CD14-positive monocyte (primary cell): Measurements from ENCODE around the gene EFEMP2. TPM values are rescaled to one million over a fixed set of nuclear protein-coding genes. Genes with fewer than 3 reads are reported as not detected.

ENCODE experiments used
- DNase-seq, 3 donors: peaks; one replicate each; pipeline ENCODE4 v3.0.0-alpha.2; 2011 to 2022
- H2AFZ ChIP-seq: 2 replicates; pipeline ENCODE4 v1.6.0; 2012; ENCODE audit warnings: mild to moderate bottlenecking, low read depth, low read length, inconsistent platforms; ENCODE audit not compliant: insufficient read depth, poor library complexity, severe bottlenecking
- H3K27ac ChIP-seq, 2 donors: 1 replicate in 1 of 2; 2 replicates in 1 of 2; pipeline ENCODE4 v1.5.1; 2012 to 2013; ENCODE audit warnings: low read length in 2 of 2, control low read depth in 1 of 2, inconsistent platforms in 1 of 2, low read depth in 1 of 2, mild to moderate bottlenecking in 1 of 2
- H3K27me3 ChIP-seq, 2 donors: one replicate each; pipeline versions ENCODE4 v1.6.0 to v1.6.1; 2011 to 2013; ENCODE audit warnings: low read length in 2 of 2; ENCODE audit not compliant: control insufficient read depth in 2 of 2, insufficient read depth in 2 of 2
- H3K36me3 ChIP-seq, 2 donors: replicated peaks in 1 of 2; 1 replicate in 1 of 2; 2 replicates in 1 of 2; pipeline versions ENCODE4 v1.5.1 to v1.6.1; 2012 to 2013; ENCODE audit warnings: low read length in 2 of 2, control low read depth in 1 of 2, inconsistent platforms in 1 of 2, mild to moderate bottlenecking in 1 of 2; ENCODE audit not compliant: insufficient read depth in 2 of 2, control insufficient read depth in 1 of 2
- H3K4me1 ChIP-seq, 2 donors: 1 replicate in 1 of 2; 2 replicates in 1 of 2; pipeline versions ENCODE4 v1.5.1 to v1.6.1; 2012 to 2013; ENCODE audit warnings: low read length in 2 of 2, control low read depth in 1 of 2, inconsistent platforms in 1 of 2, mild to moderate bottlenecking in 1 of 2, moderate library complexity in 1 of 2; ENCODE audit not compliant: insufficient read depth in 2 of 2, control insufficient read depth in 1 of 2
- H3K4me2 ChIP-seq: replicated peaks from 2 replicates; pipeline ENCODE3; 2012; ENCODE audit warnings: low read length, moderate library complexity, mild to moderate bottlenecking; ENCODE audit not compliant: poor library complexity, severe bottlenecking; ENCODE audit errors: extremely low read depth
- H3K4me3 ChIP-seq, 3 experiments: fragments of 200-600 bp in 1 of 3; sonication (generic) in 1 of 3; replicated peaks in 1 of 3; 1 replicate in 2 of 3; 2 replicates in 1 of 3; pipeline ENCODE4 v1.5.1; 2011 to 2013; ENCODE audit warnings: low read length in 3 of 3, mild to moderate bottlenecking in 3 of 3, control low read depth in 2 of 3, low read depth in 2 of 3, inconsistent platforms in 1 of 3, moderate library complexity in 1 of 3
- H3K79me2 ChIP-seq: 2 replicates; pipeline ENCODE4 v1.6.0; 2012; ENCODE audit warnings: mild to moderate bottlenecking, control low read depth, inconsistent platforms, low read length, moderate library complexity; ENCODE audit not compliant: insufficient read depth
- H3K9ac ChIP-seq: 2 replicates; pipeline ENCODE4 v1.6.0; 2017; ENCODE audit warnings: low read length, mild to moderate bottlenecking; ENCODE audit not compliant: insufficient read depth, poor library complexity, severe bottlenecking
- H3K9me3 ChIP-seq, 2 donors: replicated peaks in 1 of 2; 1 replicate in 1 of 2; 2 replicates in 1 of 2; pipeline versions ENCODE4 v1.5.1 to v1.6.1; 2012 to 2013; ENCODE audit warnings: low read length in 2 of 2, control low read depth in 1 of 2; ENCODE audit not compliant: control insufficient read depth in 1 of 2, insufficient read depth in 1 of 2
- H4K20me1 ChIP-seq: 2 replicates; pipeline ENCODE4 v1.6.0; 2012; ENCODE audit warnings: mild to moderate bottlenecking, low read length, control low read depth, moderate library complexity; ENCODE audit not compliant: insufficient read depth
- H3K27ac Mint-ChIP-seq, 7 donors: one replicate each; pipeline ENCODE4 v1.8.0; 2020; ENCODE audit warnings: mild to moderate bottlenecking in 7 of 7, mixed read lengths in 7 of 7, moderate library complexity in 6 of 7, inconsistent platforms in 2 of 7
- H3K27me3 Mint-ChIP-seq, 3 donors: one replicate each; pipeline ENCODE4 v1.8.0; 2021 to 2022; ENCODE audit warnings: low read depth in 3 of 3, mild to moderate bottlenecking in 3 of 3, mixed read lengths in 3 of 3, moderate library complexity in 3 of 3, inconsistent platforms in 1 of 3
- H3K36me3 Mint-ChIP-seq, 2 donors: one replicate each; pipeline ENCODE4 v1.8.0; 2020; ENCODE audit warnings: mixed read lengths in 2 of 2, inconsistent platforms in 1 of 2, mild to moderate bottlenecking in 1 of 2
- H3K4me1 Mint-ChIP-seq: one replicate; pipeline ENCODE4 v1.8.0; 2020; ENCODE audit warnings: mild to moderate bottlenecking, mixed read lengths
- H3K4me3 Mint-ChIP-seq, 2 donors: one replicate each; pipeline ENCODE4 v1.8.0; 2020; ENCODE audit warnings: mild to moderate bottlenecking in 2 of 2, mixed read lengths in 2 of 2, moderate library complexity in 1 of 2
- H3K9me3 Mint-ChIP-seq, 7 donors: one replicate each; pipeline ENCODE4 v1.8.0; 2020 to 2022; ENCODE audit warnings: mixed read lengths in 7 of 7, mild to moderate bottlenecking in 6 of 7, moderate library complexity in 6 of 7, inconsistent platforms in 2 of 7
- WGBS: methylation state at CpG from one replicate; pipeline ENCODE4 v1.1.5; 2013; ENCODE audit warnings: missing lambda C conversion rate; ENCODE audit not compliant: insufficient coverage; 5-methylcytosine and 5-hydroxymethylcytosine counted together
- intact Hi-C, 2 donors: fragments of 100-400 bp; cut with micrococcal nuclease; formaldehyde crosslinking; loops; one replicate each; pipeline versions ENCODE4 v1.15.0 to v1.15.1; 2023
- polyA plus RNA-seq, 3 donors: library from polyadenylated mRNA; depleted of rRNA in 1 of 3; unstranded in 2 of 3; stranded (reverse) in 1 of 3; fragments of 300-500 nt in 2 of 3; fragments of >200 nt in 1 of 3; fragmentation: Illumina TruSeq in 2 of 3; gene quantifications; 1 replicate in 2 of 3; 2 replicates in 1 of 3; pipeline ENCODE4 v1.2.3, GENCODE V29; 2012 to 2021
- TF ChIP-seq, protein P1 (sequence below): fragments of 200-600 bp; IDR thresholded peaks from one replicate; pipeline ENCODE4 v1.8.0; 2022; ENCODE audit warnings: antibody characterized with exemption, mild to moderate bottlenecking

The EFEMP2 gene
- polyA plus RNA-seq, 3 donors: 0.44 to 14.7 TPM; not detected in 1

DNA sequence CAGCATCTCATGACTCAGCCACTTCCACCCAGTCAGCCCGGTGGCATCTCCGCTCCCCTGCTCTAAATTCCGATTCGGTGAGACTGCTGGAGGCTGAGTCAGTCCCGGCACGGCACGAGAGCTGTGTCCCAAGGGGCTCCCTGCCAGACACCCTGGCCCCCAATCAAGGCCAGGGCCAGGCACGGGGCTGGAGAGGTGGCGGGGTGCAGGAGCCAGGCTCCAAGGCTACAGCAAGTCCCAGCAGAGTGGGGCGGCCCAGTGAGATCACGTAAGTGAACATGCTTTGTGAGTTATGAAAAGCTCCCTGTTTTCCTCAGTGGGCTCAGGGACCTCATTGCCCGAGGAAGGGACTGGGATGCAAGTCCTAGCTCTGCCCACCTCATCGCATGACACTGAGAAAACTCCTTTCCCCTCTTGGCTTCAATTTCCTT, 43.2 kb upstream of the EFEMP2 start:
- intact Hi-C loops: loop anchor here in 1 of 2 donors (1.0 kb wide), 1 partner anchor 14 kb away; no protein-coding TSS in a partner anchor
- H3K79me2 ChIP-seq: peaks cover 36% of the 10 kb centered on the region
- H3K4me3 Mint-ChIP-seq: peak overlapping the region in 1 of 2 donors; percentile 72
- peak overlapping the region; percentile 48 to 85 for H3K27ac ChIP-seq
- H3K4me1 Mint-ChIP-seq: peaks cover 59% of the 10 kb centered on the region
- WGBS: 16% methylated on average over 11 of the region's 13 CpGs
- peak overlapping the region in 4 of 7 donors; percentile 19 to 84 (median 80) for H3K27ac Mint-ChIP-seq
- DNase-seq: peak; percentile 86 to 96 (median 92)
- TF ChIP-seq, protein P1, sequence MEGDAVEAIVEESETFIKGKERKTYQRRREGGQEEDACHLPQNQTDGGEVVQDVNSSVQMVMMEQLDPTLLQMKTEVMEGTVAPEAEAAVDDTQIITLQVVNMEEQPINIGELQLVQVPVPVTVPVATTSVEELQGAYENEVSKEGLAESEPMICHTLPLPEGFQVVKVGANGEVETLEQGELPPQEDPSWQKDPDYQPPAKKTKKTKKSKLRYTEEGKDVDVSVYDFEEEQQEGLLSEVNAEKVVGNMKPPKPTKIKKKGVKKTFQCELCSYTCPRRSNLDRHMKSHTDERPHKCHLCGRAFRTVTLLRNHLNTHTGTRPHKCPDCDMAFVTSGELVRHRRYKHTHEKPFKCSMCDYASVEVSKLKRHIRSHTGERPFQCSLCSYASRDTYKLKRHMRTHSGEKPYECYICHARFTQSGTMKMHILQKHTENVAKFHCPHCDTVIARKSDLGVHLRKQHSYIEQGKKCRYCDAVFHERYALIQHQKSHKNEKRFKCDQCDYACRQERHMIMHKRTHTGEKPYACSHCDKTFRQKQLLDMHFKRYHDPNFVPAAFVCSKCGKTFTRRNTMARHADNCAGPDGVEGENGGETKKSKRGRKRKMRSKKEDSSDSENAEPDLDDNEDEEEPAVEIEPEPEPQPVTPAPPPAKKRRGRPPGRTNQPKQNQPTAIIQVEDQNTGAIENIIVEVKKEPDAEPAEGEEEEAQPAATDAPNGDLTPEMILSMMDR: no peak
- H2AFZ ChIP-seq: no peak overlapping the region
- H3K27me3 Mint-ChIP-seq: peaks cover 0 to 2% (median 0%) of the 10 kb centered on the region in 3 donors
- peak overlapping the region; percentile 68 for H3K4me2 ChIP-seq
- H3K36me3 Mint-ChIP-seq: peaks cover 6 to 8% of the 10 kb centered on the region in 2 donors
- H3K9me3 ChIP-seq: no peaks in the 10 kb centered on the region
- H3K4me1 ChIP-seq: peaks cover 63 to 69% of the 10 kb centered on the region in 2 donors
- no peaks in the 10 kb centered on the region for H3K27me3 ChIP-seq
- peaks cover 10% of the 10 kb centered on the region for H4K20me1 ChIP-seq
- H3K9me3 Mint-ChIP-seq: no peaks in the 10 kb centered on the region
- H3K4me3 ChIP-seq: peak overlapping the region in 1 of 3 experiments; percentile 44
- H3K9ac ChIP-seq: peak overlapping the region; percentile 24
- no peaks in the 10 kb centered on the region for H3K36me3 ChIP-seq

DNA sequence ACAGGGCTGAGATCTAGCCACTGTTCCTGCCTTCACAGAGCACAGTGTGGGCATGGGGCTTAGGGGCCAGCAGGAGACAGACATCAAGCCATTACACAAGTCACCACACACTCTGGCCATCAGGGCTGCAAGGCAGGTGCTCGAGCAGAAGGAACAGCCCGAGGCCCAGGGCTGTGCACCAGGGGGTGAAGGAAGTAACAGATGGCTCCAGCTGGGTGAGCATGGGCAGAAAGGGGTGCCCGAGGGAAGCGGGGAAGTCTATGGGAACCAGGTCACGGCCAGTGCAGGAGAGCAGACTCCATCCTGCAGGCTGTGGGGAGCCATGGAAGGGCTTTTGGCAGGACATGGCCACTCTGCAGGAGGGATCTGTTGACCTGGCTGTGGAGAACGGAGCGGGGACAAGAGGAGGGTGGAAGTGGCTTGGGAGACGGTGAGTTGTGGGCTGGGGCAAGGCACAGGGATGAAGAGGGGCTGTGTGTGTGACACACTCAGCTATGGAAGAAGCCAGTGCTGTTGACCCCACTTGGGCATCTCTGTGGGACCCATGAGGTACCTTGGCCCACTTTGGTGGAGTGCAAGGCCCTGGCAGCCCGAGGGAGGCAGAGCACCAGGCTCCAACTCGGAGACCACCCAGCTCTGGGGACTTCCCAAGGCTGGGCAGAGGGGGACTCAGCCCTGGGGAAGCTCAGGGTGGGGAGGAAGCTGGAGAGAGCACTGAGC, 42.7 kb upstream of the EFEMP2 start:
- DNase-seq: no peak
- Histone ChIP-seq H2AFZ (no peak overlapping the region), H3K4me1 (peaks cover 57 to 63% of the 10 kb centered on the region in 2 donors), H3K27me3 (no peaks in the 10 kb centered on the region), H3K79me2 (peaks cover 31% of the 10 kb centered on the region), H3K9ac (peak overlapping the region; percentile 24), H3K4me2 (peak overlapping the region; percentile 68), H3K36me3 (no peaks in the 10 kb centered on the region), H3K9me3 (no peaks in the 10 kb centered on the region), H4K20me1 (peaks cover 10% of the 10 kb centered on the region), H3K27ac (peak overlapping the region; percentile 48 to 85), H3K4me3 (peak overlapping the region in 1 of 3 experiments; percentile 44)
- intact Hi-C loops: no loop called here
- Mint-ChIP-seq H3K4me3 (peak overlapping the region; percentile 68 to 73), H3K27ac (peak overlapping the region; percentile 25 to 88 (median 83)), H3K27me3 (peaks cover 0 to 2% (median under 1%) of the 10 kb centered on the region in 3 donors), H3K4me1 (peaks cover 54% of the 10 kb centered on the region), H3K9me3 (no peaks in the 10 kb centered on the region), H3K36me3 (peaks cover 6 to 8% of the 10 kb centered on the region in 2 donors)
- WGBS: 34% methylated on average over 8 of the region's 10 CpGs
- TF ChIP-seq, protein P1: no peak
